Activated CD8-positive, alpha-beta memory T cell treated with anti-CD3 and anti-CD28 coated beads, Interleukin-2, amount 50 U/mL, for 48 hours (primary cell): ENCODE measurements around the gene LIMS2.

Source experiments
- DNase-seq: peaks from one replicate; pipeline ENCODE4 v3.0.0-alpha.2; 2020

LIMS2 gene

DNA sequence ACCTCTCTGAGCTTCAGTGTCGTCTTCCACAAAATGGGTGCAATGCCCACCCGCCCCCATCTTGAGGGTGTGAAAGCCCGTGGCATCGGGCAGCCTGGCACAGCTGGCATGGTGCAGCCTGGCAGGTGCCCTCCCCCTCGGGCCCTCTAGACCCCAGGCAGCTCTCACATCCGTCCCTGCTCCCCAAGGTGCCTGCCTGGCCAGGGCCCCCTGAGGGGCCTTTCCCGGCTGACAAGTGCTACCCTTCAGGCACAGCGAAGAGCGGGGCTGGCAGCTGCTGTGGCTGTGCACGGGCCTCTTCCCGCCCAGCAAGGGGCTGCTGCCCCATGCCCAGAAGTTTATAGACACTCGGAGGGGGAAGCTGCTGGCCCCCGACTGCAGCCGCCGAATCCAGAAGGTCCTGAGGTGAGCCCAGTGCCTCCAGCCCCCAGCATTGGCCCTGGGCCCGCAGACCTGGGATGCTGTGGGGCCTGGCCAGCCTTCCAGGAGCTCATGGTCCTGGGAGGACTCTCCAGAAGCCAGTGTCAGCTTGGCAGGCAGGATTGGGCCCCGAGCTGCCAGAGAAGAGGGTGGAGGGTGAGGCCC, 43.2 kb downstream of the LIMS2 start:
- DNase-seq, result no peak

- DNase-seq, result no peak
Measured at GRCh38 chr2:127631541-127631996, 43.8 kb downstream of the LIMS2 start.

DNA sequence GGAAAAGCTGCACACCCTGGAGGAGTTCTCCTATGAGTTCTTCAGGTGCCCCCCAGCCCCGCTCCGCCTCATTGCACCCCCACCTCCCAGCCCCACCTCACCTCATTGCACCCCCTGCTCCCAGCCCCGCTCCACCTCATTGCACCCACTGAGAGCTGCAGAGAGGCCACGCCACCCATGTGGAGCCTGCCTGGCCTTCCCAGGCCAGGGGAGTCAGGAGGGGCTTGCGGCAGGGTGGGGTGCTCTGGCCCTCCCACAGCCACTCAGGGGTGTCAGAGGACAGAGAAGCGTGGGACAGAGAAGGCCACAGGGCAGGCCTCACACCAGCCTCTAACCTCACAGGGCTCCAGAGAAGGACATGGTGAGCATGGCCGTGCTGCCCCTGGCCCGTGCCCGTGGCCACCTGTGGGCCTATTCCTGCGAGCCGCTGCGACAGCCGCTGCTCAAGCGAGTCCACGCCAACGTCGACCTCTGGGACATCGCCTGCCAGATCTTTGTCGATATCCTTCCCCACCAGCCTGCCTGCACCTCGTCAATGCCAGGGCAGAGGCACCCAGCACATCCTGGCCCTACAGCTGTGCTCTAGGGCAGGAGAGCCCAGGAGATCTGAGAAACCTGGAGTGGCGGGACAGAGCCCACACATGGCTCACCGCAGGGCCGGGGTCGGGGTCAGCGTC, 44.3 kb downstream of the LIMS2 start:
- DNase-seq, result no peak

DNA sequence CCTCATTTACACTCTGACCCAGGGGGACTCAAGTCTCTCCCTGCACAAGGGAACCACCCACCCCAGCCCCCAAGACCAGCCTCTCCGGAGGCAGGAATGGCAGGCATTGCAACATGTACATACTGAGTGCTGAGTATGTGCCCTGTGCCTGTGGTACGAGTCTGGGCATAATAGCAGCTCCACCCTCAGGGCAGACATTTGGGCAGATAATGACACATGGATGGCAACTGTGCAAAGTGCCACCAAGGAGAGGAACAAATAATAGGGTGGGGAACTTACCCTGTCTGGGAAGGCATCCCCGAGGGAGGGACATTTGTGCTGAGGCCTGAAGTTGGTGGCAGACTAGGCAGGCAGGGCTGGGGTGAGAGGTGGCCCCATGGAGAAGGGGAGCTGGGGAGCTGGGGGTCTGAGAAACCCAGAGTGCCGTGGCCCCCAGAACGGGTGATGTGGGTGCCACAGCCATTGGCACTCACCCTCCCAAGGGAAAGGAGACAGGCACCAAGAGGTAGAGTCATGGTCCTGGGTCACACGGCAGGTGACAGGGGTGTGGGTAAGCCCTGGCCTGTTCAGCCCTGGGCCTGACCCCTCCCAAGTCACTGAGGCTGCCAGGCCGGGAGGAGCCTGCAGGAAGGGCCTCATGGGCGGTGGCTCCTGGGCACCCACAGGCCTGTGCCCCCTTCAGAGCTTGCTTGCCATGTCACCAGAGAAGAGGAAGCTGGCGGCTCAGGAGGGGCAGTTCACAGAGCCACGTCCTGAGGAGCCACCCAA, 45.0 kb downstream of the LIMS2 start:
- DNase-seq, result no peak

DNA sequence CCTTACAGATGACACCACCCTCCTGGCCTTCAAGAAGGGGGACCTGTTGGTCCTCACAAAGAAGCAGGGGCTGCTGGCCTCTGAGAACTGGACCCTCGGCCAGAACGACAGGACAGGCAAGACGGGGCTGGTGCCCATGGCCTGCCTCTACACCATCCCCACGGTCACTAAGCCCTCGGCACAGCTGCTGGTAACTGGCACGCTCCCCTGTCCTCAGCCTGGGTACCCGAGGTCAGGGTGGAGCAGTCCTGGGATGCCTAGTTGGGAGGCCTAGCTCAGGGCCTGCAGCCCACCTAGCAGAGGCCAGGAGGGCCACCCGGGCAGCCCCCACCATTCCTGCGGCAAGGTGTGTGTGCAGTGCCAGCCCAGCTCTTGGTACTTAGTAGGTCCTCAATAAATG, 45.7 kb downstream of the LIMS2 start:
- no peak for DNase-seq

DNA sequence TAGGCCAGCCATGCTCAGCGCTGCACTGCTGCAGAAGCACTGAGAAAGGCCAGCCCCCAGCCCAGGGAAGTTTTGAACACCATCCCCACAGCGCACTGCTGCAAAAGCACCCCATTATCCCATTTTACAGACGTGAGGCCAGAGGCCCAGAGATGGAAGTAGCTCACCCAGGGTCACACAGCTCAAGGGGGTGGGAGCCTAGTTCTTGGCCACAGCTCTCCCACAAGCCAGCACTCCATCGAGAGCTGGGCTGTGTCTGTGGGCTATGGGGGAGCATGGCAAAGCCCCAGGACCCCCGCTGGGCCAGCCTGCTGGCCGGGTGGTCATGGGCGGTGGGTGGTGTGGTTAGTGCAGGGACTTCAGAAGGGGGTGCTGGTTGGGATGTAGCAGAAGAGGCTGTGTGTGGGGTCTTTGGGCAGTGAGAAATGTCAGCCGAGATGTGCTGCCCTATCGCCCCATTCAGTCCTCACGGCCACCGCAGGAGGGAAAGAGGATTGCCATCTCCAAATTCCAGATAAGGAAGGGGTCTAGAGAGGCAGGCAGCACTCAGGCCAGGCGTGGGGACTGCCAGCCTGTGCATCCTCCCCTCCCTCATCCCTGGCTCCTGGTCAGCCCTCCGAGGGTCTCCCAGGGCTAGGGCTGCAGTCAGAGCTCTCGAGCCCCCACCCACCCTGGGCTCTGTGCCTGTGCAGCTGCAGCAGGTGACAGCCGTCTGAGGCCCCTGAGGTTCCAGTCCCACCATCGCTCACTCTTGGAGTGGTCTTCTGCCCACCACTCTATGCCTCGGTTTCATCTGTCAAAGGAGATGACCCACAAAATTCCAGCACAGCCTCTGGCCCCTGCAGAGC, 46.3 kb downstream of the LIMS2 start:
- no peak for DNase-seq

DNA sequence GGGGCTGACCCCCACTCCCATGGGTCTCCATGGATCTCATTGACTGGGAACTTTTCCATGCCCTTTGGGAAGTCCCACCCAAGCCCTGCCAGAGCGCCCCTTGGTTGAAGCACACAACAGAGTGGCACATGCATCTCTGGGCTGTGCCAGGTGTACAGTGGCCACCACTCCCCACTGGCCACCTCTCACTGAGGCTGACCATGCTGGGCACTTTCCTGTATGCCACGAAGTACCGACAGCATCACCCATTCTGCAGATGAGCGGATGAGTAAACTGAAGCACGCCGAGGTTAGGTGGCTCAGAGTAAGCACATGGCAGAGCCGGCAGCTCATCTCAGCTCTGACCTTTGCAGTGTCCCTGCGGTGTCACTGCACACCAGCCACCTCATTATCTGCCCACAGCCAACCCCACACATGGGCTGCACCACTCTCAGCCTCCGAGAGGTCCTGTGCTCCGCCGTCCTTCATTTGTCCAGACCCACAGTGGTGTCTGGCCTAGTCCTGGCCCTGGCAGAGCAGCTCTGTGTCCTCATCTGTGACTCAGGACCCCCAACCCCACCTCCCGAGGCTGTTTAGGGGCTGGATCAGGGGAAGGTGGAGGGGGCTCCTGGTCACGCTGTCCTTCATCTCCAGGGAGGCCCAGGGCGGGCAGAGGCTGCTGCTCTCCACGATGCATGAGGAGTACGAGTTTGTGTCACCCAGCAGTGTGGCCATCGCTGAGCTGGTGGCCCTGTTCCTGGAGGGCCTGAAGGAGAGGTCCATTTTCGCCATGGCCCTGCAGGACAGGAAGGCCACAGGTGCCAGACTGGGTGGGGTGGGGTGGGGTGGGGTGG, 47.4 kb downstream of the LIMS2 start:
- no peak for DNase-seq

DNA sequence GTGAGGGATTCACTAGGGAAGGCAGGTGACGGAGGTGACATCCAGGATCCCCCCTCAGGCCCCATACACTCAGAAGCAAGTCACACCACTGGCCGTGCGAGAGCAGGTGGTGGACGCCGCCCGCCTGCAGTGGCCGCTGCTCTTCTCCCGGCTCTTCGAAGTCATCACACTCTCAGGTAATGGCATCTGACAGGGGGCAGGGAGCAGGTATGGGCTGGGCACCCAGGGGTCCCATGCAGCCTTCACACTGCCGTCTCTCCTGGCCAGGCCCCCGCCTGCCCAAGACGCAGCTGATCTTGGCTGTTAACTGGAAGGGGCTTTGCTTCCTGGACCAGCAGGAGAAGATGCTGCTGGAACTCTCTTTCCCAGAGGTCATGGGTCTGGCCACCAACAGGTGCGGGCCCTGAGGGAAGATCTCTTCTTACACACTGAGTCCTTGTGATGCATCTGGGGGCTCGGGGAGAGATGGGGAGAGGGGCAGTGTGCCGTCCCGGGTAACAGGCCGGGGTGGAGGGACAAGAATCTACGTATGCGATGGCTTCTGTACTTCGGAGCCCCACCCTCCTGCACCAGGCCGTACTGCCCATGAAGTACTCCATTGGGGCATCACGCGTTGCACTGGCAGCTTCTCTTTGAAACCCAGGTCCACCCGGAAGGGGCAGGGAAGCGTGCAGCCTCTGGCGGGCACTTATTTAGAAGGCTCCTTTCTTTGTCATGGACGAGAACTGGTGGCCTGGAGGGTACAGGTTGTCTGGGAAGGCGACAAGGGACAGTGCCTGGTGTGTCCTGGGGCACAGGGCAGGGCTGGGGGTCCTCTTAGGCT, 48.2 kb downstream of the LIMS2 start:
- no peak for DNase-seq

- no peak for DNase-seq
Measured at GRCh38 chr2:127626175-127626574, 49.2 kb downstream of the LIMS2 start.

GRCh38 chr2:127625572-127625951, 49.8 kb downstream of the LIMS2 start:
- no peak for DNase-seq

- no peak for DNase-seq
Measured at GRCh38 chr2:127624756-127625571, 50.4 kb downstream of the LIMS2 start.

GRCh38 chr2:127624320-127624755, 51.0 kb downstream of the LIMS2 start:
- DNase-seq, result no peak

GRCh38 chr2:127623388-127624319, 51.7 kb downstream of the LIMS2 start:
- peak; percentile 47 for DNase-seq

- peak; percentile 36 for DNase-seq
Measured at GRCh38 chr2:127622561-127623387, 52.6 kb downstream of the LIMS2 start.

GRCh38 chr2:127621981-127622431, 53.3 kb downstream of the LIMS2 start:
- peak; percentile 28 for DNase-seq

DNA sequence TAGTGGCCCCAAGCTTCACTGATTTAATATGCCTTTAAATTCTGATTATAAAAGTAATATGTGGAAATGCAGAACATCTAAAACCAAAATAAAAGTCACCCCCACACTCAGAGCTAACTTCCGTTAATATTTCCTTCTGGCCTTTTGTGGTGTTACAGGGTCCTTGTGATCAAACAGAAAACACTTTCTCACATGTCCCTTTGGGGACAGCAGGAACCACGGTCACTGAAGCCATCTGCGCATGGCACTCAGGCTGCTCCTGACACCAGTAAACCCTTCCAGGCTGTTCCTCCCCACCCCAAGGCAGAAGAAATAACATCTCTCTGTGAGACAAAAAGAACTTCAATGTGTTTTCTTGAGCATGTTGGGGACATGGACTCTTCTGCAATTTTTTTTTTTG, 54.5 kb downstream of the LIMS2 start:
- no peak for DNase-seq

DNA sequence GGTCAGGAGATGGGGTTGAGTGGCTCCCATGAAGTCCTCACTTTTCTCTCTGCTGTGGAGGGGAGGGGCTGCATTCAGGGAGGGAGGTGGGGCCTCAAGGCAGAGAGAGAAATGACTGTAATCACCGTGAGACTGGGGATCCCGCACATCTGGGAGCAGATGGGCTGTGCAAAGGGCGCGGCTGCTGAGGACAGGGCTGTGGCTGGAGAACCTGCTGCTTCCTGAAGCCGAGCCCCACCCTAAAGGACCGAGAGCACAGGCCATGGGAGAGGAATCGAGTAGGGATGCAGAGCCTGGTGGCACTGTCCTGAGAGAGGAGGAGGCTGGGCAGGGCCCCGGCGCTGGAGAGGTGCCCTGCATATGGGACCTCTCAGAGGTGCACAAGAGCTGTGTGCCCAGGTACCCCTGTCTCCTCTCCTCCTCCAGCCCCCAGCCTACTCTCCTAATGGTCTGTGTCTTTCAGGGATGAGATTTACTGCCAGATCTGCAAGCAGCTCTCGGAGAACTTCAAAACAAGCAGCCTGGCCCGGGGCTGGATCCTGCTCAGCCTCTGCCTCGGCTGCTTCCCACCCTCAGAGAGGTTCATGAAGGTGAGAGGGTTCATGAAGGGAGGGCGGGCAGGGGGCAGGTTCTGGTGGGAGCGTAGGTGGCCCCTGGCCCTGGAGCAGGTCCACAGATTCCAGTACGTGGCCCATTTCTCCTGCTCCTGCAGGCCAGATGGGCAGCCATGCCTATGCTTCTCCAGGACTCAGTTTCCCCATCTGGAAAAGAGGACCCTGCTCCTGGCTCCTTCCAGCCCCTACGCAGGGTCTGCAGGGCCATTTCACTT, 55.2 kb downstream of the LIMS2 start:
- DNase-seq, result peak; percentile 33
